OCI-LY3 (cell line): Measurements from ENCODE around the gene KIZ.

ENCODE experiments used
- H2AFZ ChIP-seq: fragments of 200-600, 300-600 bp; shearing (Covaris generic); 2 replicates; pipeline ENCODE4 v1.6.0; 2014; ENCODE audit warnings: antibody characterized with exemption, low read depth, low read length
- H3K27ac ChIP-seq: fragments of 200-600, 300-600 bp; sonication (generic); 2 replicates; pipeline ENCODE4 v1.5.1; 2014; ENCODE audit warnings: mild to moderate bottlenecking, low read length, moderate library complexity, mixed read lengths
- H3K27me3 ChIP-seq: fragments of 200-600, 300-600 bp; sonication (generic); 2 replicates; pipeline ENCODE4 v1.6.1; 2014; ENCODE audit warnings: low read depth, low read length, mixed read lengths
- H3K36me3 ChIP-seq: fragments of 200-600, 300-600 bp; sonication (generic); replicated peaks from 2 replicates; pipeline ENCODE3; 2014; ENCODE audit warnings: low read depth, low read length, mixed read lengths
- H3K4me1 ChIP-seq: fragments of 300-600, 200-600 bp; sonication (generic); 2 replicates; pipeline ENCODE4 v1.6.1; 2014; ENCODE audit warnings: low read length, mixed read lengths
- H3K4me2 ChIP-seq: fragments of 200-600, 300-600 bp; sonication (generic); 2 replicates; pipeline ENCODE4 v1.6.1; 2014; ENCODE audit warnings: low read length, mixed read lengths
- H3K4me3 ChIP-seq: fragments of 300-600, 200-600 bp; sonication (generic); 2 replicates; pipeline ENCODE4 v1.5.1; 2014; ENCODE audit warnings: antibody characterized with exemption, mild to moderate bottlenecking, low read length, moderate library complexity
- H3K79me2 ChIP-seq: fragments of 300-600, 200-600 bp; shearing (Covaris generic); 2 replicates; pipeline ENCODE4 v1.6.1; 2014; ENCODE audit warnings: mild to moderate bottlenecking, low read length, mixed read lengths
- H3K9ac ChIP-seq: fragments of 300-600, 200-600 bp; shearing (Covaris generic); 2 replicates; pipeline ENCODE4 v1.6.0; 2014; ENCODE audit warnings: mild to moderate bottlenecking, low read length, moderate library complexity
- H3K9me3 ChIP-seq: fragments of 200-600, 300-600 bp; shearing (Covaris generic); 2 replicates; pipeline ENCODE4 v1.6.1; 2014; ENCODE audit warnings: low read length, mixed read lengths; ENCODE audit not compliant: insufficient read depth
- H4K20me1 ChIP-seq: fragments of 200-600, 300-600 bp; sonication (generic); 2 replicates; pipeline ENCODE4 v1.6.1; 2016; ENCODE audit warnings: low read length, mixed read lengths; ENCODE audit not compliant: insufficient read depth
- EZH2phosphoT487 ChIP-seq: fragments of 200-600 bp; shearing (Covaris generic); IDR thresholded peaks from 2 replicates; pipeline ENCODE4 v1.6.1; 2018; ENCODE audit warnings: antibody characterized with exemption, mixed run types, low read depth
- TF ChIP-seq, protein P1 (sequence below): fragments of 200-600, 300-600 bp; sonication (generic); IDR thresholded peaks from 2 replicates; pipeline ENCODE4 v1.5.1; 2014; ENCODE audit warnings: antibody characterized with exemption, low read length, low read depth

KIZ gene

GRCh38 chr20:21225215-21225947 is 99.5 kb downstream of the KIZ start:
- Histone ChIP-seq H3K4me1 (peaks cover 13% of the 10 kb centered on the region), H3K9me3 (no peaks in the 10 kb centered on the region), H3K27me3 (no peaks in the 10 kb centered on the region), H3K36me3 (no peaks in the 10 kb centered on the region), H3K9ac (no peak overlapping the region), H3K4me3 (no peak overlapping the region), H3K4me2 (no peak overlapping the region), H2AFZ (no peak overlapping the region), H3K79me2 (no peaks in the 10 kb centered on the region), H3K27ac (no peak overlapping the region), H4K20me1 (0 out of 2 replicates have a peak, but pooled peaks cover 3% of the 10 kb centered on the region)
- TF ChIP-seq, protein P1, sequence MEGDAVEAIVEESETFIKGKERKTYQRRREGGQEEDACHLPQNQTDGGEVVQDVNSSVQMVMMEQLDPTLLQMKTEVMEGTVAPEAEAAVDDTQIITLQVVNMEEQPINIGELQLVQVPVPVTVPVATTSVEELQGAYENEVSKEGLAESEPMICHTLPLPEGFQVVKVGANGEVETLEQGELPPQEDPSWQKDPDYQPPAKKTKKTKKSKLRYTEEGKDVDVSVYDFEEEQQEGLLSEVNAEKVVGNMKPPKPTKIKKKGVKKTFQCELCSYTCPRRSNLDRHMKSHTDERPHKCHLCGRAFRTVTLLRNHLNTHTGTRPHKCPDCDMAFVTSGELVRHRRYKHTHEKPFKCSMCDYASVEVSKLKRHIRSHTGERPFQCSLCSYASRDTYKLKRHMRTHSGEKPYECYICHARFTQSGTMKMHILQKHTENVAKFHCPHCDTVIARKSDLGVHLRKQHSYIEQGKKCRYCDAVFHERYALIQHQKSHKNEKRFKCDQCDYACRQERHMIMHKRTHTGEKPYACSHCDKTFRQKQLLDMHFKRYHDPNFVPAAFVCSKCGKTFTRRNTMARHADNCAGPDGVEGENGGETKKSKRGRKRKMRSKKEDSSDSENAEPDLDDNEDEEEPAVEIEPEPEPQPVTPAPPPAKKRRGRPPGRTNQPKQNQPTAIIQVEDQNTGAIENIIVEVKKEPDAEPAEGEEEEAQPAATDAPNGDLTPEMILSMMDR: no peak
- no peak for TF ChIP-seq EZH2phosphoT487

GRCh38 chr20:21228511-21228910 is 102.6 kb downstream of the KIZ start:
- 0 out of 2 replicates have a peak, but pooled peaks cover 3% of the 10 kb centered on the region for H4K20me1 ChIP-seq
- no peaks in the 10 kb centered on the region for H3K9me3 ChIP-seq
- no peaks in the 10 kb centered on the region for H3K36me3 ChIP-seq
- no peaks in the 10 kb centered on the region for H3K27me3 ChIP-seq
- 0 out of 2 replicates have a peak overlapping the region, but pooled peaks have one; percentile 2 for H3K9ac ChIP-seq
- peaks cover 13% of the 10 kb centered on the region for H3K4me1 ChIP-seq
- TF ChIP-seq, protein P1: no peak
- TF ChIP-seq EZH2phosphoT487: no peak
- H3K27ac ChIP-seq: no peak overlapping the region
- no peaks in the 10 kb centered on the region for H3K79me2 ChIP-seq
- peak overlapping the region; percentile 8; the same call in 1 of the 2 replicates for H3K4me3 ChIP-seq
- peak overlapping the region; percentile 58 for H3K4me2 ChIP-seq
- H2AFZ ChIP-seq: no peak overlapping the region

GRCh38 chr20:21229163-21229562 is 103.3 kb downstream of the KIZ start:
- Histone ChIP-seq H3K4me2 (peak overlapping the region; percentile 58; the same call in 1 of the 2 replicates), H3K9me3 (no peaks in the 10 kb centered on the region), H3K4me1 (peaks cover 13% of the 10 kb centered on the region), H4K20me1 (0 out of 2 replicates have a peak, but pooled peaks cover 3% of the 10 kb centered on the region), H3K27ac (no peak overlapping the region), H2AFZ (no peak overlapping the region), H3K27me3 (no peaks in the 10 kb centered on the region), H3K4me3 (no peak overlapping the region), H3K79me2 (no peaks in the 10 kb centered on the region), H3K9ac (0 out of 2 replicates have a peak overlapping the region, but pooled peaks have one; percentile 2), H3K36me3 (no peaks in the 10 kb centered on the region)
- TF ChIP-seq, protein P1: no peak
- no peak for TF ChIP-seq EZH2phosphoT487

- 0 out of 2 replicates have a peak, but pooled peaks cover 3% of the 10 kb centered on the region for H4K20me1 ChIP-seq
- no peaks in the 10 kb centered on the region for H3K79me2 ChIP-seq
- no peak overlapping the region for H3K9ac ChIP-seq
- no peak overlapping the region for H3K4me3 ChIP-seq
- H3K9me3 ChIP-seq: no peaks in the 10 kb centered on the region
- H3K36me3 ChIP-seq: no peaks in the 10 kb centered on the region
- no peak overlapping the region for H2AFZ ChIP-seq
- TF ChIP-seq EZH2phosphoT487: no peak
- TF ChIP-seq, protein P1: no peak
- no peaks in the 10 kb centered on the region for H3K27me3 ChIP-seq
- H3K27ac ChIP-seq: no peak overlapping the region
- H3K4me2 ChIP-seq: no peak overlapping the region
- H3K4me1 ChIP-seq: peaks cover 13% of the 10 kb centered on the region
Measured at GRCh38 chr20:21230220-21230619, 104.3 kb downstream of the KIZ start.
